ENCODE measurements around the gene AMOTL1.
"Not testable (repeated sequence)": the region's sequence is repeated elsewhere in the genome, so short reads cannot be mapped to it uniquely, and the experiment has no call there.

AMOTL1 gene

DNA sequence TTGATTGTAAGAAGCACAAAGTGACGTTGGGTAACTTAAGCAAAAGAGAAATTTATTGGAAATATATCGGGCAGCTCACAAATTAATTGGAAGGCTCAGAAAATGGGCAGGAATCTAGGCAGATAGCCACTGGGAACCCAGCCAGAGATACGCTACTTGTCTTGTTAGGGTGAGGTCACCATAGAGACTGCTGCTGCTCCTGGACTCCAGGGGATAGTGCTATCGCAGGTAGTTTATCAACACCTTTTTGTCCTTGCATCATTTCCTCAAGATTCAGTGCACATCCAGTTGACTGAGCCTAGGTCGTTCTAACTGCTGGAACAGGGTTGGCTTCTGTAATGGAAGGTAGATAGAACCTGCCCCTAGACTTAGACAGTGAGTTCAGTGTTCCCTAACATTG lies 19.6 kb downstream of the AMOTL1 start:
- in situ Hi-C loops (cut with MboI; ENCODE audit: low pct_unique_long_range_greater_than_20kb, low sequenced_read_pairs, unreplicated experiment), result no loop called here
- TF ChIP-seq, protein P1, sequence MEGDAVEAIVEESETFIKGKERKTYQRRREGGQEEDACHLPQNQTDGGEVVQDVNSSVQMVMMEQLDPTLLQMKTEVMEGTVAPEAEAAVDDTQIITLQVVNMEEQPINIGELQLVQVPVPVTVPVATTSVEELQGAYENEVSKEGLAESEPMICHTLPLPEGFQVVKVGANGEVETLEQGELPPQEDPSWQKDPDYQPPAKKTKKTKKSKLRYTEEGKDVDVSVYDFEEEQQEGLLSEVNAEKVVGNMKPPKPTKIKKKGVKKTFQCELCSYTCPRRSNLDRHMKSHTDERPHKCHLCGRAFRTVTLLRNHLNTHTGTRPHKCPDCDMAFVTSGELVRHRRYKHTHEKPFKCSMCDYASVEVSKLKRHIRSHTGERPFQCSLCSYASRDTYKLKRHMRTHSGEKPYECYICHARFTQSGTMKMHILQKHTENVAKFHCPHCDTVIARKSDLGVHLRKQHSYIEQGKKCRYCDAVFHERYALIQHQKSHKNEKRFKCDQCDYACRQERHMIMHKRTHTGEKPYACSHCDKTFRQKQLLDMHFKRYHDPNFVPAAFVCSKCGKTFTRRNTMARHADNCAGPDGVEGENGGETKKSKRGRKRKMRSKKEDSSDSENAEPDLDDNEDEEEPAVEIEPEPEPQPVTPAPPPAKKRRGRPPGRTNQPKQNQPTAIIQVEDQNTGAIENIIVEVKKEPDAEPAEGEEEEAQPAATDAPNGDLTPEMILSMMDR (IDR thresholded peaks at IDR 0.05; ENCODE audit: extremely low read depth, insufficient read depth, missing control alignments), result no peak
- no peak for DNase-seq (ENCODE audit: low spot score)

GRCh38 chr11:94788396-94788795 lies 20.2 kb downstream of the AMOTL1 start:
- no peak for DNase-seq (ENCODE audit: low spot score)
- in situ Hi-C loops (cut with MboI; ENCODE audit: low pct_unique_long_range_greater_than_20kb, low sequenced_read_pairs, unreplicated experiment), result no loop called here

GRCh38 chr11:94790197-94790596 lies 22.0 kb downstream of the AMOTL1 start:
- TF ChIP-seq, protein P1 (IDR thresholded peaks at IDR 0.05; ENCODE audit: extremely low read depth, insufficient read depth, missing control alignments), result no peak
- DNase-seq (ENCODE audit: low spot score), result no peak
- in situ Hi-C loops (cut with MboI; ENCODE audit: low pct_unique_long_range_greater_than_20kb, low sequenced_read_pairs, unreplicated experiment), result no loop called here

More at GRCh38 chr11:94788396-94788795, 20.2 kb downstream of the AMOTL1 start:
- TF ChIP-seq, protein P1 (IDR thresholded peaks at IDR 0.05; ENCODE audit: extremely low read depth, insufficient read depth, missing control alignments), result no peak

DNA sequence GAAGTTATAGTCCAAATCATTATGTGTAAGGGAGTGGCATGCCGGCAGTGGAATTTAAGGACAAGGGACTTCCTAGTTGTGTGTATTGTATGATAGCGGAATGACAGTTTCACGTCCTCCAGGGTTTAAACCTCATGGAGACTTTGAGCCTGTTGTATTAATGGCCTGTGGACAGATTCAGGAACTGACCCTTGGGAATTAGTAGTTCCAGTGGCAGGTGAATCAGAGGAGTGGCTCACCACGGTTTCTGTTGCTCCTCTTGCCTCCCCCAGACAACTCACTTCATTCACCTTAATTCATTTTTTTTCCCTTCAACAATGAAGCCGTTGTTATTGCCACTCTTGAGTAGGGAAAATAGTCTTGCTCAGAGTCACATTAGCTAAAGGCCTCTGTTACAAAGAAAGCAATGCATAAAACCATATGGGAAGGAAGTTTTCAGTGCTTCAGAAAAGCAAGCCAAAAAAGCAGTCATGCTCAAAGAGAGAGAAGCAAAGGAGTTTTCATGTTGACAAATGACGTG lies 22.6 kb downstream of the AMOTL1 start:
- DNase-seq (ENCODE audit: low spot score), result no peak
- TF ChIP-seq, protein P1 (IDR thresholded peaks at IDR 0.05; ENCODE audit: extremely low read depth, insufficient read depth, missing control alignments), result no peak
- in situ Hi-C loops (cut with MboI; ENCODE audit: low pct_unique_long_range_greater_than_20kb, low sequenced_read_pairs, unreplicated experiment), result no loop called here

DNA sequence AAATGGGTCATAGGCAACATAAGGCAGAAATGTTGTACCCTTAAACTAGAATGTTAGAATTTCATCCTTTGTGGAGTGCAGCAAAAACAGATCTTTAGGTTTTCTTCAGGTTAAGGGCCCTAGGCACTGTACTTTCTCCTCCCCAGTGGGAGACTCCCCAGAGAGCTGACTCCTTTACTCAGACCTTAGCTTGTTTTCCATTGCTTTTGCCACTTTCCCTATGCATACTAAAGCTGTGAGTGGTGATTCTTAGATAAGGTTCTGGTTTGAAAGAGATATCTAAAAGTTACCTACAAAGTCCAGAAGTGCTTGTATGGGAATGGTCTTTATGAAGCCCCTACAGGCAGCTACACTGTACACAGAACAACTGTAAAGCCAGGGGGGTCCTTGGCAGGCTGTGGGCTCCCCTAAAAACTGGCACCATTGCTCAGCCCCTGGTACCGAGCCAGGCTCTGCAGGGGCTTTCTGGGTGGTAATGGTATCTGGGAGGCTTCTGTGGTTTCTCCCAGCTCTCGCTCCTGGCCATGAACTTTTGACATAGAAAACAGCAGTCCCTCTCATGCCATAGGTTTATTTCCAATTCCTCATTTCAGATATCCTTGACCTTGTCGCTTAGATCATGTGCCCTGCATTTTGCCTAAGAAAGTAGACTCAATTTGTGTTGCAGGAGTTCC lies 23.2 kb downstream of the AMOTL1 start:
- in situ Hi-C loops (cut with MboI; ENCODE audit: low pct_unique_long_range_greater_than_20kb, low sequenced_read_pairs, unreplicated experiment), result no loop called here
- TF ChIP-seq, protein P1 (IDR thresholded peaks at IDR 0.05; ENCODE audit: extremely low read depth, insufficient read depth, missing control alignments), result no peak
- DNase-seq (ENCODE audit: low spot score), result no peak

- DNase-seq (ENCODE audit: low spot score); in situ Hi-C loops (cut with MboI; ENCODE audit: low pct_unique_long_range_greater_than_20kb, low sequenced_read_pairs, unreplicated experiment): not testable (repeated sequence)
Measured at GRCh38 chr11:94791942-94792341, 23.8 kb downstream of the AMOTL1 start.

GRCh38 chr11:94792451-94792850 lies 24.3 kb downstream of the AMOTL1 start:
- in situ Hi-C loops (cut with MboI; ENCODE audit: low pct_unique_long_range_greater_than_20kb, low sequenced_read_pairs, unreplicated experiment), result no loop called here
- no peak for DNase-seq (ENCODE audit: low spot score)
- TF ChIP-seq, protein P1 (IDR thresholded peaks at IDR 0.05; ENCODE audit: extremely low read depth, insufficient read depth, missing control alignments), result no peak
